ENCODE measurements around the gene DIAPH2. TPM values are rescaled to one million over a fixed set of nuclear protein-coding genes. Genes with fewer than 3 reads are reported as not detected.
"Not testable (repeated sequence)": the region's sequence is repeated elsewhere in the genome, so short reads cannot be mapped to it uniquely, and the experiment has no call there.

Gene DIAPH2
- polyA plus RNA-seq, 3 donors, result 7.7 to 10.0 (median 8.4) TPM

GRCh38 chrX:97358941-97359340 lies 674.3 kb downstream of the DIAPH2 start:
- no peak for DNase-seq (ENCODE audit: low read depth in 3 of 3, low spot score in 2 of 3)

DNA sequence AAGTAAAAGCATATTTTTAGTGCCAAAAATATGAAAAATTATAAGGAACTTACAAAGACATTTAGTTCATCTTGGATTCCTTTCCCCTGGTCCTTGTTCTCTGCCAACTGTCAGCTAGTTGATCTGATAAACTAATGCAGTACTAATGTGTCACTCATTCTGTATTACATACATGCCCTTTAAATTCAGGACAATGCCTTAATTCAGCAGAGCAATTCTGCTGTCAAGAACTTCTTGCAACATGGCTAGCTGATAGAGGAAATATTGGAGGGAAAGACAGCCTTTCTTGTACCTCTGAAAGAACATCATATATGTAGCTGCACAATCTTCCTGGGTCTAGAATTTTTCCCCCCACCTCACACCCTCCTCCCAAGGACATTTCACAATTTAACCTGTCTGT lies 679.2 kb downstream of the DIAPH2 start:
- DNase-seq (ENCODE audit: low read depth in 3 of 3, low spot score in 2 of 3), result no peak

GRCh38 chrX:97366237-97366636 lies 681.6 kb downstream of the DIAPH2 start:
- DNase-seq (ENCODE audit: low read depth in 3 of 3, low spot score in 2 of 3), result no peak

DNA sequence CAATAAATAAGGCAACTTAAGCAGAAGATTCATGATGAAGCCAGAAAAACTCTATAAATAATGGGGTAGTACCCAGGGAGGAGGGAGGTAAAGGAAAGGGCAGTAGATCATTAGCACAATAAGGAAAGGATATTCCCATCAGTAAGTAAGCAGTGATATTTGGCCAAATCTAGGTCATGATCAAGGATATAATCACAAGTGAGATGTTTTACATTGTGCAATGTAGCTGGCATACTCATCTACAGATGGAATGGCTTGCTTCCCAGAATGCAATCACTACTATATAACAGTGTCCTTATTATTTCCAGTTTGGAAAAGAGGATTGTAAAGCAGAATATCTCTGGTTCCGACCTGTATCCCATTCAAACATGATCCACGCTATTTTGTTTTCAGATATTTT lies 682.5 kb downstream of the DIAPH2 start:
- DNase-seq (ENCODE audit: low read depth in 3 of 3, low spot score in 2 of 3), result no peak

DNA sequence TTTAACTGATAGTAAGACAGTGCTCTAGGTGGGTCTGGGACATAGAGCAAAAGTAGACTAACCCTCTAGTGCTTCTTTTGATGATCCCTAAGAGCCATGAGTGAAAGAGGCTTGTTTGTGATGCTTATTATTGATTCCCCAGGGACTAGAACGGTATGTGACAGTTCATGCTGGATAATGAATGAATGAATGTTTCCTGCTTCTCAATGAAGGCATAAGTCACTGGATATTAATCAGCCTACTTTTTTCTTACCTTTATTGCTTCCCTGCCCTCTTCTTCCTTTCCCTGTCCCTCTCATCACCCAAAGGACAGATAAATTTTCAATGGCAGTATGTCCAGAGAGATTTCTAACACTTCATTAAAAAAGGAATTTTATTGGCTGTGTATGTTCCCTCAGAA lies 685.3 kb downstream of the DIAPH2 start:
- no peak for DNase-seq (ENCODE audit: low read depth in 3 of 3, low spot score in 2 of 3)

DNA sequence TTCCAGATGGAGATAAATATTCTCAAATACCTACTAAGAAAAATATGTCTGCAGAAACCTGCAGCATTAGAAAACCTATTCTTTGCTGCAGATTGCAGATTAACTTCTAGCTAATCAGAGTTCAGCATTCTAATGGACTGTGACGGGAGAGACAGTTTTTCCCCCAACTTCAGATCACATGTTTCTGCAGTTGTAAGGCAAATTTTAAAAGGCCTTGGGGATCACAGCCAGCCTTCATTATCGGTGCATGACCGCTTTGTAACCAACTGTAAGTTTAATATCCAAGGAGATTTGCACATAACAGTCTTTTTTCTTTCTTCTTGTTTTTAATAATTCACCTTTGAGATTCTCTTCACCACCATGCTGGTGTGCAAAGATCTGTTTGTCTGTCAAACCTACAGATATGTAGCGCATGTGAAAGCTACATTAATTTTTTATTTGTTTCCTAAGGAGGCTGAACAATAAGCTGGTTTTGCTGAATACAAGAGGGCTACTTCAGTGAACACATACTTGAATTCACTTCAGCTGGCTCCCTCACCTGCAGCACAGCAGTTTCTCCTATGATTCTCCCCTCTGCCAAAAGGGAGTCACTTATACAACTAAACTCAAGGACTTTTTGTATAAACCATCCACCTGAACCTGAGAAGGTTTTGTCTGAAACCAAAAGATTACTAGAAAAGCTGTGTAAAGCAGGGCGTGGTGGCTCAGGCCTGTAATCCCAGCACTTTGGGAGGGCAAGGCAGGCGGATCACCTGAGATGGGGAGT lies 687.5 kb downstream of the DIAPH2 start:
- DNase-seq (ENCODE audit: low read depth in 3 of 3, low spot score in 2 of 3), result no peak

GRCh38 chrX:97374266-97374665 lies 689.6 kb downstream of the DIAPH2 start:
- DNase-seq (ENCODE audit: low read depth in 3 of 3, low spot score in 2 of 3), result no peak

- DNase-seq (ENCODE audit: low read depth in 3 of 3, low spot score in 2 of 3), result no peak
These were observed 695.6 kb downstream of the DIAPH2 start for GRCh38 chrX:97380200-97380599.

DNA sequence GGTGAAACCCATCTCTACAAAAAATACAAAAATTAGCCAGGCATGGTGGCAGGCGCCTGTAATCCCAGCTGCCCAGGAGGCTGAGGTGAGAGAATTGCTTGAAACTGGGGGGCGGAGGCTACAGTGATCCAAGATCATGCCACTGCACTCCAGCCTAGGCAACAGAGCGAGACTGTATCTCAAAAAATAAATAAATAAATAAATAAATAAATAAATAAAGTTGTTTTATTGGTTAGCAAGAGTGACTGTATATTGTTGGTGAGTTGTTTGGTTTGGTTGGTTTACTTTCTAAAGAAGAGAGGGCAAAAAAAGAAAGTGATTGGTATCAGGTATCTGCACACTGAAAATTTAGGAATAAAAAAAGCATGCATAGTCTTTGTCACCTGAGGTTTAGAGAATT lies 700.0 kb downstream of the DIAPH2 start:
- no peak for DNase-seq (ENCODE audit: low read depth in 3 of 3, low spot score in 2 of 3)

DNA sequence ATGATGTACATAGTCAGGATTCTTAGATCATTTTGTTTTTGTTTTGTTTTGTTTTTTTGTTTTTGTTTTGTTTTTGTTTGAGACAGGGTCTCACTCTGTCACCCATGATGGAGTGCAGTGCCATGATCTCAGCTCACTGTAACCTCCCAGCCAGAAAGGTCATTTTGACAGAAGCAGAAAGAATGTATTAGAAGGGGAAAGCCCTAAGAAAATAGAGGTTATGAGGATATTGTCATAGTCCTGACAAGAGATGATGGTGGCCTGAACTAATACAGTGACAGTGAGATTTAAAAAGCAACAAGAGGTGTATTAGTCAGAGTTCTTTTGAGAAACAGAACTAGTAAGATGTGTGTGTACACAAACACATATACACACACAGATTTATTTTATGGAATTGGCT lies 702.4 kb downstream of the DIAPH2 start:
- DNase-seq (ENCODE audit: low read depth in 3 of 3, low spot score in 2 of 3), result no peak

DNA sequence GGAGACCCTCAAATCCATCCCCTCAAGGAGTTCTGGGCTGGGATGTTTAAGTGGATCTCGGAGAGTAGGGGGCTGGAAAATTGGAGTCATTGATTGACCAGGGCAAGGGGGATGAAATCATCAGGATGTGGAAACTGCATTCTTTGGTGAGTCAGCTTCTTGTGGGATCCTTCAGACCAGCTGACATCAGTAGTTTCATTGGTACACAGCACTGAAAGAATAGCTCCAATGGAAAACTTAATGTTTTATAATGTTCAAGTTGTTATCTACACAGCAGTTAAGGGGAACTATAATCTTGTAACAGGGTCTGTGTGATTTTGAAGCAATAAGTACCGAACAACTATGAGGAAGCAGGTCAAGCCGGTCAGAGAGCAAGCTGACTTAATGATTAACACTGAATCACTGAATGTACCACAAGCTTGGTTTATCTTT lies 705.1 kb downstream of the DIAPH2 start:
- DNase-seq (ENCODE audit: low read depth in 3 of 3, low spot score in 2 of 3), result no peak

- no peak for DNase-seq (ENCODE audit: low read depth in 3 of 3, low spot score in 2 of 3)
These were observed 712.7 kb downstream of the DIAPH2 start for GRCh38 chrX:97397371-97397770.

- DNase-seq (ENCODE audit: low read depth in 3 of 3, low spot score in 2 of 3), result no peak
These were observed 713.4 kb downstream of the DIAPH2 start for GRCh38 chrX:97398030-97398551.

DNA sequence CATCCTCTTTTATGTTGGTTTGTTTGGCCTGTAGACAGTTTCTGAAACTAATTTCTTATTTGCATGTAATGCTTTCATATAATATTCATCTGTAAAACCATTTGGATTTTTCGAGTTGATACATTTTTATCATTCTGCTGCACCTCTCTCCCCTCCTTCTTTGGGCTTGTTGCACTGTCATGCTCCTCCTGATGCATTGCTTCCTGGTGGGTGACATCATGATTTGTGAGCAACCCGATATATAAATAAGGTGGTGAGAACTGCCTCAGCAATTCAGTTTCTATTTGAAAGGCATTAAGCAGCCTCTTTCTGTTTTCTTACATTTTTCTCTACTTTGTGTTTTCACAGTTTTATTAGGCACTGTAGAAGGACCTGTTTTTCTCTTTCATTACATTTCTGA lies 714.8 kb downstream of the DIAPH2 start:
- DNase-seq (ENCODE audit: low read depth in 3 of 3, low spot score in 2 of 3), result no peak

DNA sequence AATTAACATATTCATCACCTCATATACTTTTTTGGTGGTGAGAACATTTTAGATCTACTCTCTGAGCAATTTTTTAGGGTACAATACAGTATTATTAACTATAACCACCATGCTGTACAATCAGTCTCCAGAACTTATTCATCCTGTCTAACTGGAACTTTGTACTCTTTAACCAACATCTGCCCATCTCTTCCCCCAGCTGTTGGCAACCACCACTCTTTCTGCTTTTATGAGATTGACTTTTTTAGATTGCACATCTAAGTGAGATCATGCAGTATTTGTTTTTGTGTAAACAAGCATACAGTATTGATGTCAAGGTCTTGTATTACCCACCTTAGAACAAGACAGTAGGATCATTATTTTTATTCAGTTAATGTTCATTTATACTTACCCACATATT lies 715.9 kb downstream of the DIAPH2 start:
- no peak for DNase-seq (ENCODE audit: low read depth in 3 of 3, low spot score in 2 of 3)

DNA sequence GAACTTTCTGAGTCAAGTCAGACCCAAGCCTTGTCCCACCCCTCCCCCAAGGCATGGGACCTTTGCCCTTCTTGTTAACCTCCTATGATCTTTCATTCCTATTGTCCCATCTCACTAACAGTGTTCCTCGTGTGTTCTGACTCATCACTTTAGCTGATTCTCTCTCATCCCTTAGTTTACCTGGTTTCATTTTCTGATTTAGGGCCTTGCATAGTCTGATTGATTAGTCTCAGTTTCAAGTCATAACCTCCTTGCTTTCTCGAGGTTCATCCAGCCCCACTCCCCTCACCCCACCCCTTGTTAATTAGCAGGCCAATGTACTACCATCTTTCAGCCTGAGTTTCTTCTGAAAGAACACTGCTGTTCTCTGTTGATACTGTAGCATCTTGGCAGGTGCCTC lies 716.5 kb downstream of the DIAPH2 start:
- no peak for DNase-seq (ENCODE audit: low read depth in 3 of 3, low spot score in 2 of 3)

DNA sequence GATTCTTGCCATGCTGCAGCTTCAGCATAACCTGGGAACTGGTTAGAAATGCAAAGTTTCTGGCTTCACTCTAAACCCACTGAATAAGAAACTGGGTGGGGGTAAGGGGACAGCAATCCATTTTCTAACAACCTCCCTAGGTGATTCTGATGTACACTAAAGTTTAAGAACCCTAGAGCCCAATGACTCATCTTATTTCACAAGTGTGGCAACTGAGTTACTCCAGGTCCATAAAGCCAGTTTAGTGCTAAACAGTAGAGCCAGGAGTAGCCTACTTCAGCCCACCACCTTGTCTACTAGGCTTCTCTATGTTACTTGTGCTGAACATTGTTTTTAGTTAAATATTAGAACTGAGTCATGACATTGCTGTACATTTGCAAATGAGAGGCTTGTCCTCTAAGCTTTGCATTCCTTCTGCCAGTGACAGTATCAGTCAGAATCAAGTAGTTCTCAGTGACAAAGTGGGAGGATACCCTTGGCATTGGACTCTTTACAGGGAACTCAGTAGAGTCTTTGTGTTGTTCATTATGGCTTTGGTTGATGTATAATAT lies 717.0 kb downstream of the DIAPH2 start:
- no peak for DNase-seq (ENCODE audit: low read depth in 3 of 3, low spot score in 2 of 3)

DNA sequence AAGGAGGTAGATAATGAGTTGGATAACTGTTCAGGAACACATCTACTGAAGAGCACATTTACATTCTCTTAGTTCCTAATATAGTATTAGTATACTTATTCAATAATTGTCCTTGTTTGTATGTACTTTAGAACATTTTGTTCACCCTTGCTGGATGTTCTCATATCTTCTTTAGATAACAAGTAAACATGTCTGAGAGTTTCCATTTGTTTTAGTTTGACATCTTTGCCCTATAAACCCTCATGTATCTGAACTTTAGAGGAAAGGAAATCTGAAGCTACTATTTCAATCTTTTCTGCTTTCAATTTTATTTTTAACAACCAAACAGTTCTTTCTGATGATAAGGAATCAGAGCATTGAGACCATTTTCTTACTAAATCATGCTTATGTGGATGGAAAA lies 717.7 kb downstream of the DIAPH2 start:
- no peak for DNase-seq (ENCODE audit: low read depth in 3 of 3, low spot score in 2 of 3)

- DNase-seq (ENCODE audit: low read depth in 3 of 3, low spot score in 2 of 3), result no peak
These were observed 718.3 kb downstream of the DIAPH2 start for GRCh38 chrX:97402903-97403302.

- no peak for DNase-seq (ENCODE audit: low read depth in 3 of 3, low spot score in 2 of 3)
These were observed 720.5 kb downstream of the DIAPH2 start for GRCh38 chrX:97405031-97405660.

DNA sequence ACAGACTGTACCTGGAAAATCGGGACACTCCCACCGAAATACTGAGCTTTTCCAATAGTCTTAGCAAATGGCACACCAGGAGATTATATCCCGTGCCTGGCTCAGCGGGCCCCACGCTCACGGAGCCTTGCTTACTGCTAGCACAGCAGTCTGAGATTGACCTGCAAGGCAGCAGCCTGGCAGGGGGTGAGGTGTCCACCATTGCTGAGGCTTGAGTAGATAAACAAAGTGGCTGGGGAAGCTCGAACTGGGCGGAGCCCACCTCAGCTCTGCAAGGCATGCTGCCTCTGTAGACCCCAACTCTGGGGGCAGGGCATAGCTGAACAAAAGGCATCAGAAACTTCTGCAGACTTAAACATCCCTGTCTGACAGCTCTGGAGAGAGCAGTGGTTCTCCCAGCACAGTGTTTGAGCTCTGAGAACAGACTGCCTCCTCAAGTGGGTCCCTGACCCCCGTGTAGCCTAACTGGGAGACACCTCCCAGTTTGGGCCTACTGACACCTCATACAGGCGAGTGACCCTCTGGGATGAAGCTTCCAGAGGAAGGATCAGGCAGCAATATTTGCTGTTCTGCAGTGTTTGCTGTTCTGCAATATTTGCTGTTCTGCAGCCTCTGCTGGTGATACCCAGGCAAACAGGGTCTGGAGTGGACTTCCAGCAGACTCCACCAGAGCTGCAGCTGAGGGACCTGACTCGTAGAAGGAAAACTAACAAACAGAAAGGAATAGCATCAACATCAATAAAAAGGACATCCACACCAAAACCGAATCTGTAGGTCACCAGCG lies 725.2 kb downstream of the DIAPH2 start:
- not testable (repeated sequence) for DNase-seq (ENCODE audit: low read depth in 3 of 3, low spot score in 2 of 3)

Data from right renal cortex interstitium (tissue), 3 donors.